Measurements from ENCODE around the gene NSF.
"Not testable (repeated sequence)": the region's sequence is repeated elsewhere in the genome, so short reads cannot be mapped to it uniquely, and the experiment has no call there.

NSF gene

GRCh38 chr17:46759141-46759540 is 168.7 kb downstream of the NSF start:
- DNase-seq = no peak

GRCh38 chr17:46763416-46763815 is 172.9 kb downstream of the NSF start:
- no peak for DNase-seq

GRCh38 chr17:46764000-46764708 is 173.7 kb downstream of the NSF start:
- DNase-seq = no peak

GRCh38 chr17:46764709-46765401 is 174.4 kb downstream of the NSF start:
- DNase-seq = no peak

GRCh38 chr17:46765453-46765852 is 175.0 kb downstream of the NSF start:
- DNase-seq = no peak

- DNase-seq = no peak
Observed at GRCh38 chr17:46766493-46767491, 176.3 kb downstream of the NSF start.

GRCh38 chr17:46768540-46768870 is 178.0 kb downstream of the NSF start:
- no peak for DNase-seq

GRCh38 chr17:46768896-46769295 is 178.4 kb downstream of the NSF start:
- DNase-seq = not testable (repeated sequence)

- no peak for DNase-seq
Observed at GRCh38 chr17:46769531-46770438, 179.3 kb downstream of the NSF start.

- no peak for DNase-seq
Observed at GRCh38 chr17:46770439-46770817, 180.0 kb downstream of the NSF start.

- DNase-seq = peak; percentile 54
Observed at GRCh38 chr17:46770818-46771560, 180.5 kb downstream of the NSF start.

GRCh38 chr17:46771561-46772474 is 181.3 kb downstream of the NSF start:
- peak; percentile 37 for DNase-seq

GRCh38 chr17:46772475-46773220 is 182.2 kb downstream of the NSF start:
- DNase-seq = no peak

- no peak for DNase-seq
Observed at GRCh38 chr17:46773221-46773605, 182.7 kb downstream of the NSF start.

- DNase-seq = no peak
Observed at GRCh38 chr17:46773676-46774075, 183.2 kb downstream of the NSF start.

- DNase-seq = no peak
Observed at GRCh38 chr17:46774108-46774737, 183.8 kb downstream of the NSF start.

GRCh38 chr17:46776298-46777005 is 186.0 kb downstream of the NSF start:
- no peak for DNase-seq

Measured in NCI-H510A treated with DMSO at 0.1 percent for 48 hours (cell line).